Transverse colon (tissue), 4 donors: Measurements from ENCODE around the gene SH3RF3.

Source experiments
- CTCF ChIP-seq, 5 experiments: fragments of 200-600 bp in 3 of 5; fragments of 450-650 bp in 2 of 5; sonication (generic) in 3 of 5; IDR thresholded peaks; 1 replicate in 2 of 5; 2 replicates in 3 of 5; pipeline ENCODE4 v1.5.1; 2016 to 2017; ENCODE audit warnings: antibody characterized with exemption in 5 of 5, inconsistent platforms in 3 of 5, mild to moderate bottlenecking in 2 of 5, moderate library complexity in 1 of 5
- EP300 ChIP-seq: sonication (generic); formaldehyde crosslinking; IDR thresholded peaks from one replicate; pipeline ENCODE4 v1.6.1; 2017; ENCODE audit warnings: antibody characterized with exemption, low read depth
- POLR2A ChIP-seq: fragments of 450-650 bp; IDR thresholded peaks from one replicate; pipeline ENCODE4 v1.6.1; 2016; ENCODE audit warnings: antibody characterized with exemption, mild to moderate bottlenecking, moderate library complexity
- POLR2AphosphoS5 ChIP-seq, 3 donors: sonication (generic); formaldehyde crosslinking; IDR thresholded peaks; one replicate each; pipeline ENCODE4 v1.6.1; 2016; ENCODE audit warnings: antibody characterized with exemption in 3 of 3

- no peak for TF ChIP-seq CTCF (IDR thresholded peaks at IDR 0.05)
- no peak for TF ChIP-seq POLR2A
- TF ChIP-seq EP300: no peak
- peak in 1 of 3 donors; percentile 67 for TF ChIP-seq POLR2AphosphoS5 (IDR thresholded peaks at IDR 0.05)
Observed at GRCh38 chr2:109318150-109318948, 189.3 kb downstream of the SH3RF3 start.
